DND-41 (cell line): ENCODE results near the gene LARP7.

Experiments
- EZH2 ChIP-seq: IDR thresholded peaks from 3 replicates; pipeline ENCODE4 v1.6.1; 2012; ENCODE audit warnings: borderline replicate concordance, low read depth, mild to moderate bottlenecking, moderate library complexity, low read length, inconsistent platforms; ENCODE audit not compliant: severe bottlenecking
- TF ChIP-seq, protein P1 (sequence below): IDR thresholded peaks from 2 replicates; pipeline ENCODE4 v1.5.1; 2012; ENCODE audit warnings: borderline replicate concordance, low read length, moderate library complexity, mild to moderate bottlenecking; ENCODE audit not compliant: poor library complexity, severe bottlenecking; ENCODE audit errors: extremely low read depth

DNA sequence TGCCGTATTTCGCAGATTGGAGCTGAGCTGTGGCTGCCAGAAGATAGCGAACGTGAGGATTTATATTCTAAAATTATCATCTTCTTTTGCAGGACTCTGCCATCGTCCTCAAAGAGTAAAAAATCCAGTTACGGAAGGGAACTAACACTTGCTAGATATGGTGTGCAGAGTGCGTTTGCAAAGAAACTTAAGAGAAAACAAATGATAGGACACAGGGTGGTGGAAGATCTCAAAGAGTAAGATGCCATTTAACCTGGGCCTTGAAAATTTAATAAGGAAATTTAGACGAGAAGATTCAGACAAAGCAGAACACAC is 566 bp downstream of the LARP7 start:
- no peak for TF ChIP-seq EZH2
- TF ChIP-seq, protein P1, sequence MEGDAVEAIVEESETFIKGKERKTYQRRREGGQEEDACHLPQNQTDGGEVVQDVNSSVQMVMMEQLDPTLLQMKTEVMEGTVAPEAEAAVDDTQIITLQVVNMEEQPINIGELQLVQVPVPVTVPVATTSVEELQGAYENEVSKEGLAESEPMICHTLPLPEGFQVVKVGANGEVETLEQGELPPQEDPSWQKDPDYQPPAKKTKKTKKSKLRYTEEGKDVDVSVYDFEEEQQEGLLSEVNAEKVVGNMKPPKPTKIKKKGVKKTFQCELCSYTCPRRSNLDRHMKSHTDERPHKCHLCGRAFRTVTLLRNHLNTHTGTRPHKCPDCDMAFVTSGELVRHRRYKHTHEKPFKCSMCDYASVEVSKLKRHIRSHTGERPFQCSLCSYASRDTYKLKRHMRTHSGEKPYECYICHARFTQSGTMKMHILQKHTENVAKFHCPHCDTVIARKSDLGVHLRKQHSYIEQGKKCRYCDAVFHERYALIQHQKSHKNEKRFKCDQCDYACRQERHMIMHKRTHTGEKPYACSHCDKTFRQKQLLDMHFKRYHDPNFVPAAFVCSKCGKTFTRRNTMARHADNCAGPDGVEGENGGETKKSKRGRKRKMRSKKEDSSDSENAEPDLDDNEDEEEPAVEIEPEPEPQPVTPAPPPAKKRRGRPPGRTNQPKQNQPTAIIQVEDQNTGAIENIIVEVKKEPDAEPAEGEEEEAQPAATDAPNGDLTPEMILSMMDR = no peak
